A549 (cell line): Measurements from ENCODE around the gene DENR. TPM values are rescaled to one million over a fixed set of nuclear protein-coding genes. Genes with fewer than 3 reads are reported as not detected.

Experiments used
- BHLHE40 ChIP-seq: IDR thresholded peaks from 2 replicates; pipeline ENCODE4 v1.6.1; 2012; ENCODE audit warnings: low read depth, low read length, inconsistent platforms
- CEBPB ChIP-seq, 2 experiments: fragments of >200 bp in 1 of 2; sonication (Bioruptor Twin) in 1 of 2; formaldehyde crosslinking in 1 of 2; IDR thresholded peaks; 2 replicates each; pipeline ENCODE4 v1.6.1; 2012 to 2016
- CHD2 ChIP-seq: fragments of 150-350 bp; IDR thresholded peaks from 2 replicates; pipeline ENCODE4 v1.6.1; 2014; ENCODE audit warnings: low read length; ENCODE audit not compliant: partially characterized antibody
- CHD4 ChIP-seq: fragments of 200-600 bp; sonication (generic); IDR thresholded peaks from 2 replicates; pipeline ENCODE4 v1.6.1; 2016; ENCODE audit warnings: antibody characterized with exemption, mild to moderate bottlenecking, borderline replicate concordance
- GATA3 ChIP-seq: IDR thresholded peaks from 2 replicates; pipeline ENCODE4 v1.6.1; 2012; ENCODE audit warnings: borderline replicate concordance
- KDM1A ChIP-seq: fragments of 200-600 bp; sonication (generic); IDR thresholded peaks from 2 replicates; pipeline ENCODE4 v1.6.1; 2016; ENCODE audit warnings: low read depth, mild to moderate bottlenecking
- MAFK ChIP-seq: fragments of 450-650 bp; IDR thresholded peaks from 2 replicates; pipeline ENCODE4 v1.6.1; 2014; ENCODE audit not compliant: partially characterized antibody
- MYC ChIP-seq: IDR thresholded peaks from 2 replicates; pipeline ENCODE4 v1.6.1; 2012; ENCODE audit warnings: mild to moderate bottlenecking, inconsistent platforms, low read length, improper control_type of control experiment, borderline replicate concordance
- NPAS2 ChIP-seq: fragments of 250-450 bp; sonication (Bioruptor Pico); IDR thresholded peaks from 2 replicates; pipeline ENCODE4 v1.8.0; 2022; ENCODE audit warnings: mild to moderate bottlenecking, moderate library complexity, borderline replicate concordance
- POLR2A ChIP-seq: IDR thresholded peaks from 2 replicates; pipeline ENCODE4 v1.6.1; 2012; ENCODE audit warnings: mild to moderate bottlenecking, low read length
- POLR2AphosphoS2 ChIP-seq: conservative IDR thresholded peaks from 2 replicates; pipeline ENCODE4 v1.6.1; 2012; ENCODE audit warnings: low read length, improper control_type of control experiment, inconsistent platforms
- RFX5 ChIP-seq: fragments of 450-650 bp; IDR thresholded peaks from 2 replicates; pipeline ENCODE4 v1.7.1; 2014; ENCODE audit warnings: antibody characterized with exemption, mild to moderate bottlenecking, moderate library complexity
- RNF2 ChIP-seq: fragments of 200-600 bp; sonication (generic); IDR thresholded peaks from 2 replicates; pipeline ENCODE4 v1.6.1; 2016; ENCODE audit warnings: low read depth, mild to moderate bottlenecking, antibody characterized with exemption, moderate library complexity, borderline replicate concordance
- SMC3 ChIP-seq: fragments of >200 bp; sonication (Bioruptor Twin); formaldehyde crosslinking; IDR thresholded peaks from 3 replicates; pipeline ENCODE4 v1.6.1; 2018; ENCODE audit warnings: inconsistent platforms
- ZC3H11A ChIP-seq: fragments of 450-650 bp; IDR thresholded peaks from 2 replicates; pipeline ENCODE4 v1.6.1; 2014; ENCODE audit warnings: antibody characterized with exemption, mild to moderate bottlenecking
- ZFP36 ChIP-seq: fragments of 450-650 bp; IDR thresholded peaks from 2 replicates; pipeline ENCODE4 v1.6.1; 2014; ENCODE audit warnings: borderline replicate concordance; ENCODE audit not compliant: partially characterized antibody
- ZNF302 ChIP-seq: fragments of 250-450 bp; sonication (Bioruptor Pico); IDR thresholded peaks from 2 replicates; pipeline ENCODE4 v1.9.0; 2021; ENCODE audit warnings: inconsistent platforms, mild to moderate bottlenecking, moderate library complexity
- polyA plus RNA-seq, 4 experiments: library from polyadenylated mRNA; depleted of rRNA in 3 of 4; stranded (reverse); fragments of >200 nt; fragmentation: RNase III in 1 of 4; extraction: RNeasy Plus Mini Kit Qiagen cat#74134 plus additional on column Dnase treatment in 1 of 4; gene quantifications; 2 replicates in 3 of 4; 3 replicates in 1 of 4; pipeline ENCODE4 v1.2.3, GENCODE V29; 2011 to 2017
- TF ChIP-seq, protein P1 (sequence below): fragments of >200 bp; sonication (Bioruptor Twin); formaldehyde crosslinking; IDR thresholded peaks from 2 replicates; pipeline ENCODE4 v1.6.1; 2016
- TF ChIP-seq, protein P2 (sequence below): fragments of >200 bp; sonication (Bioruptor Twin); formaldehyde crosslinking; IDR thresholded peaks from 3 replicates; pipeline ENCODE4 v1.6.1; 2016
- TF ChIP-seq, protein P3 (sequence below): fragments of 200-600 bp; sonication (generic); IDR thresholded peaks from 2 replicates; pipeline ENCODE4 v1.6.1; 2016; ENCODE audit warnings: antibody characterized with exemption, mild to moderate bottlenecking, moderate library complexity
- TF ChIP-seq, protein P4 (sequence below): fragments of >200 bp; sonication (Bioruptor Twin); formaldehyde crosslinking; IDR thresholded peaks from 3 replicates; pipeline ENCODE4 v1.5.1; 2016
- TF ChIP-seq, protein P5 (sequence below): fragments of 150-350 bp; IDR thresholded peaks from 2 replicates; pipeline ENCODE4 v1.6.1; 2014; ENCODE audit warnings: low read depth, mild to moderate bottlenecking, low read length

DENR gene
- polyA plus RNA-seq, 2 of the 4 experiments (the other 2 are of a cell fraction) = 76.0 to 98.2 TPM

DNA sequence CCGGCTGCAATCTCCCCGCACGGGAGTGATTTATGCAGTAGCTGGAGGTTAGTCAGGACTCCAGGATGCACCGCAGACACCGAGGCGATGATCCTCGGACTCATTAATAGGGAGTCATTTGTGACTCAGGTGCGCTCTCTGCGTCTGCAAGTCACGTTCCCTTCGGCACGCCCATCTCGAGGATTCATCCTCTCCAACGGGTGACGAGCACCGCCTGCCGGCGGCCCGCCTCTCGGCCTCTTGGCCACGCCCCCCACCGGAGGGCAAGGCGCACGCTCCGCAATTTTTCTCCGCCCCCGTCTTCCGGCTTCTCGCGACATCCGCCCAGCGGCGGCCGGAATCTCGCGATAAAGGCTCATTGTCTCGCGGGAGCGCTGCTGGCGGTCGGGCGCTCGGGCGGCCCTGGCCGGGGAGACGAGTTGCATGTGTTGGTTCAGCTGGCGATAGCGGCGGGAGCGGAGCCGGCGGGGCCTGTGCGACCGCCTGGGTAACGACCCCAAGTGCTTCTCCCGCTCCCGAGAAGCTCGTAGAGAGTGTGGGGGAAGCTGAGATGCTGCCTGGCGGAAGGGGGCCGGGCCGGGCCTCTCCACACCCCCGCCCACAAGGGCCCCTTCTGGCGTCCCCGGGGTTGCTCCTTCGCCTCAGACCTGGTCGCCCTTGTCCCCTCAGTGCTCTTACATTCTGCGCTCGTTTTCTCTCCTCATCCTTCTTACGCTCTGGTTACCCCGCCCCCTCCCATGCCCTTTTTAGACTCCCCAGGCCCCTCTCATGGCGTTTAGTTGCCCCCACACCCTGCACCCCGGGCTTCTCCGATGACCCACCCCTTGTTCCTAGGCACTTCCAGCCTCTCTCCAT, at the start of gene DENR (continued):
- peak; percentile 99 for TF ChIP-seq SMC3
- TF ChIP-seq MAFK = peak; percentile 80
- TF ChIP-seq BHLHE40 = peak; percentile 99
- TF ChIP-seq KDM1A = no peak
- TF ChIP-seq, protein P1, sequence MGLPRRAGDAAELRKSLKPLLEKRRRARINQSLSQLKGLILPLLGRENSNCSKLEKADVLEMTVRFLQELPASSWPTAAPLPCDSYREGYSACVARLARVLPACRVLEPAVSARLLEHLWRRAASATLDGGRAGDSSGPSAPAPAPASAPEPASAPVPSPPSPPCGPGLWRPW = no peak
- TF ChIP-seq, protein P2, sequence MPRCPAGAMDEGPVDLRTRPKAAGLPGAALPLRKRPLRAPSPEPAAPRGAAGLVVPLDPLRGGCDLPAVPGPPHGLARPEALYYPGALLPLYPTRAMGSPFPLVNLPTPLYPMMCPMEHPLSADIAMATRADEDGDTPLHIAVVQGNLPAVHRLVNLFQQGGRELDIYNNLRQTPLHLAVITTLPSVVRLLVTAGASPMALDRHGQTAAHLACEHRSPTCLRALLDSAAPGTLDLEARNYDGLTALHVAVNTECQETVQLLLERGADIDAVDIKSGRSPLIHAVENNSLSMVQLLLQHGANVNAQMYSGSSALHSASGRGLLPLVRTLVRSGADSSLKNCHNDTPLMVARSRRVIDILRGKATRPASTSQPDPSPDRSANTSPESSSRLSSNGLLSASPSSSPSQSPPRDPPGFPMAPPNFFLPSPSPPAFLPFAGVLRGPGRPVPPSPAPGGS = peak; percentile 91; the same call in 2 of the 3 replicates
- no peak for TF ChIP-seq CEBPB (IDR thresholded peaks at IDR 0.05)
- peak; percentile 51; the same call in 1 of the 2 replicates for TF ChIP-seq RFX5
- TF ChIP-seq CHD4 = no peak
- TF ChIP-seq CHD2 = peak; percentile 100
- TF ChIP-seq, protein P3, sequence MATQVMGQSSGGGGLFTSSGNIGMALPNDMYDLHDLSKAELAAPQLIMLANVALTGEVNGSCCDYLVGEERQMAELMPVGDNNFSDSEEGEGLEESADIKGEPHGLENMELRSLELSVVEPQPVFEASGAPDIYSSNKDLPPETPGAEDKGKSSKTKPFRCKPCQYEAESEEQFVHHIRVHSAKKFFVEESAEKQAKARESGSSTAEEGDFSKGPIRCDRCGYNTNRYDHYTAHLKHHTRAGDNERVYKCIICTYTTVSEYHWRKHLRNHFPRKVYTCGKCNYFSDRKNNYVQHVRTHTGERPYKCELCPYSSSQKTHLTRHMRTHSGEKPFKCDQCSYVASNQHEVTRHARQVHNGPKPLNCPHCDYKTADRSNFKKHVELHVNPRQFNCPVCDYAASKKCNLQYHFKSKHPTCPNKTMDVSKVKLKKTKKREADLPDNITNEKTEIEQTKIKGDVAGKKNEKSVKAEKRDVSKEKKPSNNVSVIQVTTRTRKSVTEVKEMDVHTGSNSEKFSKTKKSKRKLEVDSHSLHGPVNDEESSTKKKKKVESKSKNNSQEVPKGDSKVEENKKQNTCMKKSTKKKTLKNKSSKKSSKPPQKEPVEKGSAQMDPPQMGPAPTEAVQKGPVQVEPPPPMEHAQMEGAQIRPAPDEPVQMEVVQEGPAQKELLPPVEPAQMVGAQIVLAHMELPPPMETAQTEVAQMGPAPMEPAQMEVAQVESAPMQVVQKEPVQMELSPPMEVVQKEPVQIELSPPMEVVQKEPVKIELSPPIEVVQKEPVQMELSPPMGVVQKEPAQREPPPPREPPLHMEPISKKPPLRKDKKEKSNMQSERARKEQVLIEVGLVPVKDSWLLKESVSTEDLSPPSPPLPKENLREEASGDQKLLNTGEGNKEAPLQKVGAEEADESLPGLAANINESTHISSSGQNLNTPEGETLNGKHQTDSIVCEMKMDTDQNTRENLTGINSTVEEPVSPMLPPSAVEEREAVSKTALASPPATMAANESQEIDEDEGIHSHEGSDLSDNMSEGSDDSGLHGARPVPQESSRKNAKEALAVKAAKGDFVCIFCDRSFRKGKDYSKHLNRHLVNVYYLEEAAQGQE = peak; percentile 100
- no peak for TF ChIP-seq POLR2AphosphoS2
- TF ChIP-seq ZFP36 = no peak
- TF ChIP-seq, protein P4, sequence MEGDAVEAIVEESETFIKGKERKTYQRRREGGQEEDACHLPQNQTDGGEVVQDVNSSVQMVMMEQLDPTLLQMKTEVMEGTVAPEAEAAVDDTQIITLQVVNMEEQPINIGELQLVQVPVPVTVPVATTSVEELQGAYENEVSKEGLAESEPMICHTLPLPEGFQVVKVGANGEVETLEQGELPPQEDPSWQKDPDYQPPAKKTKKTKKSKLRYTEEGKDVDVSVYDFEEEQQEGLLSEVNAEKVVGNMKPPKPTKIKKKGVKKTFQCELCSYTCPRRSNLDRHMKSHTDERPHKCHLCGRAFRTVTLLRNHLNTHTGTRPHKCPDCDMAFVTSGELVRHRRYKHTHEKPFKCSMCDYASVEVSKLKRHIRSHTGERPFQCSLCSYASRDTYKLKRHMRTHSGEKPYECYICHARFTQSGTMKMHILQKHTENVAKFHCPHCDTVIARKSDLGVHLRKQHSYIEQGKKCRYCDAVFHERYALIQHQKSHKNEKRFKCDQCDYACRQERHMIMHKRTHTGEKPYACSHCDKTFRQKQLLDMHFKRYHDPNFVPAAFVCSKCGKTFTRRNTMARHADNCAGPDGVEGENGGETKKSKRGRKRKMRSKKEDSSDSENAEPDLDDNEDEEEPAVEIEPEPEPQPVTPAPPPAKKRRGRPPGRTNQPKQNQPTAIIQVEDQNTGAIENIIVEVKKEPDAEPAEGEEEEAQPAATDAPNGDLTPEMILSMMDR = peak; percentile 91
- TF ChIP-seq ZNF302 (CRISPR knock-in tag) = no peak
- peak; percentile 80 for TF ChIP-seq POLR2A
- TF ChIP-seq MYC = peak; percentile 77; the same call in 1 of the 2 replicates
- peak; percentile 98 for TF ChIP-seq GATA3
- TF ChIP-seq, protein P5, sequence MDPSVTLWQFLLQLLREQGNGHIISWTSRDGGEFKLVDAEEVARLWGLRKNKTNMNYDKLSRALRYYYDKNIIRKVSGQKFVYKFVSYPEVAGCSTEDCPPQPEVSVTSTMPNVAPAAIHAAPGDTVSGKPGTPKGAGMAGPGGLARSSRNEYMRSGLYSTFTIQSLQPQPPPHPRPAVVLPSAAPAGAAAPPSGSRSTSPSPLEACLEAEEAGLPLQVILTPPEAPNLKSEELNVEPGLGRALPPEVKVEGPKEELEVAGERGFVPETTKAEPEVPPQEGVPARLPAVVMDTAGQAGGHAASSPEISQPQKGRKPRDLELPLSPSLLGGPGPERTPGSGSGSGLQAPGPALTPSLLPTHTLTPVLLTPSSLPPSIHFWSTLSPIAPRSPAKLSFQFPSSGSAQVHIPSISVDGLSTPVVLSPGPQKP = no peak
- TF ChIP-seq RNF2 = no peak
- no peak for TF ChIP-seq NPAS2 (CRISPR knock-in tag)
- no peak for TF ChIP-seq ZC3H11A
- TF ChIP-seq, all 56 proteins: peak for 21
